Mesodermal cell (in vitro differentiated cells): Measurements from ENCODE around the gene ZMYND19.

Experiments used
- H3K27ac ChIP-seq: 2 replicates; pipeline ENCODE4 v1.7.0; 2013; ENCODE audit warnings: mild to moderate bottlenecking, low read depth, low read length, moderate library complexity; ENCODE audit not compliant: severe bottlenecking
- H3K36me3 ChIP-seq: 2 replicates; pipeline ENCODE4 v1.7.1; 2013; ENCODE audit warnings: mild to moderate bottlenecking, low read length, moderate library complexity; ENCODE audit not compliant: control insufficient read depth, insufficient read depth
- H3K4me1 ChIP-seq: one replicate; pipeline ENCODE4 v1.7.1; 2013; ENCODE audit warnings: mild to moderate bottlenecking, low read length; ENCODE audit not compliant: insufficient read depth, control insufficient read depth, poor library complexity, severe bottlenecking
- H3K4me3 ChIP-seq: 2 replicates; pipeline ENCODE4 v1.7.0; 2013; ENCODE audit warnings: low read length, control low read depth, mild to moderate bottlenecking; ENCODE audit not compliant: insufficient read depth, poor library complexity, severe bottlenecking; ENCODE audit errors: extremely low read depth
- H3K9me3 ChIP-seq: 2 replicates; pipeline ENCODE4 v1.7.1; 2013; ENCODE audit warnings: mild to moderate bottlenecking, low read length, moderate library complexity; ENCODE audit not compliant: control insufficient read depth
- WGBS, 2 experiments: methylation state at CpG; one replicate each; pipeline ENCODE4 v1.1.5; 2013; ENCODE audit warnings: missing lambda C conversion rate in 2 of 2; ENCODE audit not compliant: insufficient coverage in 2 of 2; 5-methylcytosine and 5-hydroxymethylcytosine counted together

The ZMYND19 gene

DNA sequence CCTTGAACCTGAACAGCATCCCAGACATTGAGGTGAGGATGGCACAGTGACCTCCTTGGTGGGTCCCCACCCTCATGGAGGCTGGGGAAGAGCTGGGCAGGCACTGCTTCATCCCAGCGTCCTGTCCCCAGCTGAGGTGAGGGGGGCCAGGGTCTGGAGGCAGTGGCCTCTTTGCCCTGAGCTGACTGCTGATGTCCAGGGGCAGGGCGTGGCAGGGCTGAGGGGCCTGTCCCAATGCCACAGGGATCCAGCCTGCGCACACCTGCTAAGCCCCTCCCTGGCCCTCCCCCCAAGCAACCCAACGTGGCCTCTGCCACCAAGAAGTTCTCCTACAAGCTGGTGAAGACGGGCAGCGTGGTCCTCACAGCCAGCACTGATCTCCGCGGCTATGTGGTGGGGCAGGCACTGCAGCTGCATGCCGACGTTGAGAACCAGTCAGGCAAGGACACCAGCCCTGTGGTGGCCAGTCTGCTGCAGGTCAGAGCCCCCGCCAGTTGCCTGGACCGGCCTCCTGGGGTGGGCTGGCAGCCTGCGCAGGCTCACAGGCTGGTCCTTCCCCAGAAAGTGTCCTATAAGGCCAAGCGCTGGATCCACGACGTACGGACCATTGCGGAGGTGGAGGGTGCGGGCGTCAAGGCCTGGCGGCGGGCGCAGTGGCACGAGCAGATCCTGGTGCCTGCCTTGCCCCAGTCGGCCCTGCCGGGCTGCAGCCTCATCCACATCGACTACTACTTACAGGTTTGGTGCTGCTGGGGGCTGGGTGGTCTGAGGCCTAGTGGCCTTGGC is 23.6 kb upstream of the ZMYND19 start:
- peaks cover 24% of the 10 kb centered on the region for H3K36me3 ChIP-seq
- 96 to 97% methylated on average over 25 to 26 of the region's 27 CpGs for WGBS, 2 experiments
- no peak overlapping the region for H3K4me3 ChIP-seq
- H3K9me3 ChIP-seq: no peaks in the 10 kb centered on the region
- H3K4me1 ChIP-seq: peaks cover 23% of the 10 kb centered on the region
- H3K27ac ChIP-seq: no peak overlapping the region

DNA sequence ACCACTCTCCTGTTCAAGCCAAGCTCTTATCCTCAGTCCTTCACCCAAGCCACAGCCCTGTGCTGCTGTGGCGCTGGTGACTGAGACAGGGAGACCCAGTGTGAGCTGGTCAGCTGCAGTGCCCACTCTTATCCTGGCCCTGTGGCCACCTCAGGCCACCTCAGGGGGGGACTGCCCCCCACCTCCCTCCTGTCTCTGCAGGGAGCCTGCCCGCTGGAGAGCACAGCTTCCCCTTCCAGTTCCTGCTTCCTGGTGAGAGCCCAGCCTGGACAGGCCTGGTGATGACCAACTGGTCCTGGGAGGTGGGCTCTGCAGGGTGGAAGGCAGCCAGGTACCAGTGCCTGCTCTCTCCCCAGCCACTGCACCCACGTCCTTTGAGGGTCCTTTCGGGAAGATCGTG is 22.9 kb upstream of the ZMYND19 start:
- Histone ChIP-seq H3K4me1 (peaks cover 23% of the 10 kb centered on the region), H3K36me3 (peaks cover 24% of the 10 kb centered on the region), H3K9me3 (no peaks in the 10 kb centered on the region), H3K4me3 (no peak overlapping the region), H3K27ac (no peak overlapping the region)
- WGBS, 2 experiments: 90 to 96% methylated on average over 3 to 4 of the region's 5 CpGs

DNA sequence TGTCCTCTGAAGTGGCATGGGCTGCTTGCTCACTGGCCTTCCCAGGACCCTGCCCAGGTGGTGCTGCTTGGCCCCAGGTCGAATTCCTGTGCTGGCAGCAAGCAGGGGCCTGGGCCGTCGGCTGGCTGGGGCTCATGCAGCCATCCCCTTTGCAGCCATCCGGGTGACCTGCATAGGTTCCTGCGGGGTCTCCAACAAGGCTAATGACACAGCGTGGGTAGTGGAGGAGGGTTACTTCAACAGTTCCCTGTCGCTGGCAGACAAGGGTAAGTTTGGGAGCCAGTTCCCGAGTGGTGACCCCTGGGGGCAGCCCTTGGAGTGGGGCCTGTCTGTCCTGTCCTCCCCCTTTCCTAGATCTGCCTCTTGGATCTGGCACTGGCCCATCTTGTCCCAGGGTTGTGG is 22.4 kb upstream of the ZMYND19 start:
- WGBS, 2 experiments: 84 to 90% methylated on average over 8 of the region's 8 CpGs
- Histone ChIP-seq H3K27ac (no peak overlapping the region), H3K9me3 (no peaks in the 10 kb centered on the region), H3K4me3 (no peak overlapping the region), H3K36me3 (peaks cover 24% of the 10 kb centered on the region), H3K4me1 (peaks cover 23% of the 10 kb centered on the region)

DNA sequence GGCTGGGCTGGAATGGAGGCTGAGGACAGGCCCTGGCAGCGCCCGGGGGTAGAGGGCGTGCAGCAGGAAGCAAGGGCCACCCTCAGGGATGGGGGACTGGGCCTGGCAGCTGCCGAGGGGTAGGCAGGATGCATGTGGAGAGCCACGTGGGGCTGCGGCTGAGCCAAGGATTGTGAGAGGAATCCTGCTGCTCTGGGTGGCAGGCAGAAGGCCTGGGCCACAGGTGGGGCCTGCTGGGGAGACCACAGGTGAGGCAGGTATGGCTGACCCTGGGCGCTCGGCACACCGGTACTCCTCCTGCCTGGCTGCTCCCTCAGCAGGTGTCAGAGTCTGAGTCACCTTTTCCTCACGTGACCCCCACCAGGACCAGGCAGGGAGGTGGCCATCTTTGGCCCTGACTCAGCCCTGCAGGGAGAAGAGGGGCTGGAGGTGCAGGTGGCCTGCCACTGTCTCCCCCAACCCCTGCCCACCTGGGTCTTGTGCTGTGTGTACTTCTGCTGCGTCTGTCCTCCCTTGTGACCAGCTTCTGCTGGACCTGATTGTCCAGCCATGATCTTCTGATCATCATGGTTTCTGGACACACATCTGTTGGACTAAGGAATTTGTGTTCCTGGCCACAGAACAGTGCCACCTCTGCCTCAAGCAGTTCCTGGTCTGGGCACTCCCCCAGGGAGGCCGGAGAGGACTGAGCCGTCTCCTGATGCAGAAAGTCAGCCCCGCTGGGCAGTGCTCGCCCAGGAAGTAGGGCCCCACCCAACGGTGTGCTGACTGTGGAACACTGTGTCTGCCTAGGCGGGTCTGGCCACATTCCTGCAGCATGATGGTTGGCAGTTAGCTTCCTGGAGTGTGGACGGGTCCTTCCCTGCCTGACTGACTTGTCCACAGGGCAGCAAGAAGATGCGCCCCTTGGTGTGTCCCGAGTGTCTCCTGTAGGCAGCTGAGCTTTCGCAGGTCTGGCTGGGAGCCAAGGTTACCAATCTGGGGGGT is 21.6 kb upstream of the ZMYND19 start:
- H3K36me3 ChIP-seq: peaks cover 24% of the 10 kb centered on the region
- WGBS, 2 experiments: 87 to 89% methylated on average over 14 to 17 of the region's 21 CpGs
- H3K9me3 ChIP-seq: no peaks in the 10 kb centered on the region
- H3K4me1 ChIP-seq: peaks cover 17% of the 10 kb centered on the region
- H3K27ac ChIP-seq: peak overlapping the region; percentile 10
- H3K4me3 ChIP-seq: no peak overlapping the region

DNA sequence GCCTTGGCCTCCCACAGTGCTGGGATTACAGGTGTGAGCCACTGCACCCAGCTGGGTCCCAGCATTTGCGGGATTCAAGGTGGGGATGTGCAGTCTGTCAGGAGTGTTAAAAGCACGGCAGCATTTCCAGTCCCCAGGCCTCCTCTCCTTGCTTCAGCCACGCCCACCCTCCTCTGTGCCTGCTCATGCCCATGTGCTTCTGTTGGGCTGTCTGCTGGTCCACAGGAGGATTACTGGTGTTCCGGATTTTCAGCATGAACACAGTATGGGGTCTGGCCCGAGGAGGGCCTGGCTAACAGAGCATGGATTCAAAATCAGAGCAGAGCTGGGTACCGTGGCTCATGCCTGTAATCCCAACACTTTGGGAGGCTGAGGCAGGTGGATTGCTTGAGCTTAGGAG is 20.6 kb upstream of the ZMYND19 start:
- whole genome bisulfite sequencing, 2 experiments: 75 to 93% methylated on average over 6 of the region's 6 CpGs
- no peak overlapping the region for H3K27ac ChIP-seq
- H3K4me1 ChIP-seq: peaks cover 17% of the 10 kb centered on the region
- H3K4me3 ChIP-seq: no peak overlapping the region
- peaks cover 24% of the 10 kb centered on the region for H3K36me3 ChIP-seq
- H3K9me3 ChIP-seq: no peaks in the 10 kb centered on the region

DNA sequence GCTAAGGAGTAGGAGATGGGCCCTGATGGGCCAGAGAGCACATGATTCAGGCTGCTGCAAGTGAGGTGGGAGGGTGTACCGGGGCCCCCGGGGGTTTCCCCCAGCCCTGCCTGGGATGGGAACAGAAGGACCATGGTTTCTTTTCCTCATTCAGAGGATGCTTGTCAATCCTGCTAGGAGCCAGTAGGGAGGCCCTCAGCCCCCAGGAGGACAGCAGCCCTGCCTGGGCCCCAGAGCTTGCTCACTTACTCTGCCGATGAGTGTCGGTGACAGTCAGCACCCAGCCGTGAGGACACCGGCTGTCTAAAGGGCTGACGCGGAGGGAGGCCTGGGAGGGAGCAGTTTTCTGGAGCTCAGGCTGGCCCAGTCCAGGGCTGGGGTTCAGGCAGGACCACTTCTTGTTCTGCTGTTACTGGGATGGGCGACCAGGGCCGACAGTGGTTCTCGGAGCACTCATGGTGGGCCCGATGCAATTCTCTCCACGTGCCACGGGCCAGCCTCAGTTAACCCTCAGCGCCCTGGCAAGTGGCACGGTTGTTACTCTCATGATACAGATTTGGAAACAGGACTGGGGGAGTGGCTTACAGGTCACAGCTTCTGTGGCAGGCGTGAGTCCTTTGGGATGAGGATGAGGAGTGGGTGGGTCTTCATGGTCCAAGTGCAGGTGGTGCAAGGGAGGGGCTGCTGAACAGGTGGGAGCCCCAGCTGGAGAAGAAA is 17.0 kb upstream of the ZMYND19 start:
- H3K4me3 ChIP-seq: no peak overlapping the region
- H3K4me1 ChIP-seq: peaks cover 7% of the 10 kb centered on the region
- no peaks in the 10 kb centered on the region for H3K9me3 ChIP-seq
- WGBS, 2 experiments: 84 to 93% methylated on average over 17 of the region's 17 CpGs
- no peak overlapping the region for H3K27ac ChIP-seq
- H3K36me3 ChIP-seq: no peaks in the 10 kb centered on the region

DNA sequence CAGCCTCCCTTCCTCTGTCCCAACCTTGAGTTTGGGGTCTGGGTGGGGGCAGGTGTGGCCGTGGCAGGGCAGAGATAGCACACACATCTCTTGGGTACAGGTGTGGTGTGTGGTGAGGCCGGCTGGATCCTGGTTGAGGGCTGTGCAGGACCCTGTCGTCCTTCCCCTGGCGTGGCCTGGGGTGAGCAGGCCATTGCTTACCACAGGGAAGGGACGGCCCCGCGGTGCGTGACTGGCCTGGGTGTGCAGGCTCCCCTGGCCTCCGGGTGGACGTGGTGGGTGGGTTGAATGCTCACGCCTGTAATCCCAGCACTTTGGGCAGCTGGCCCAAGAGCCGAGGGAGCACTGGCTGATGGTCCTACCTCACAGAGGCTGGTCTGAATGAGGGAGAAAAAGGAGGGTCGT is 16.4 kb upstream of the ZMYND19 start:
- 84 to 88% methylated on average over 10 to 12 of the region's 13 CpGs for WGBS, 2 experiments
- H3K27ac ChIP-seq: no peak overlapping the region

DNA sequence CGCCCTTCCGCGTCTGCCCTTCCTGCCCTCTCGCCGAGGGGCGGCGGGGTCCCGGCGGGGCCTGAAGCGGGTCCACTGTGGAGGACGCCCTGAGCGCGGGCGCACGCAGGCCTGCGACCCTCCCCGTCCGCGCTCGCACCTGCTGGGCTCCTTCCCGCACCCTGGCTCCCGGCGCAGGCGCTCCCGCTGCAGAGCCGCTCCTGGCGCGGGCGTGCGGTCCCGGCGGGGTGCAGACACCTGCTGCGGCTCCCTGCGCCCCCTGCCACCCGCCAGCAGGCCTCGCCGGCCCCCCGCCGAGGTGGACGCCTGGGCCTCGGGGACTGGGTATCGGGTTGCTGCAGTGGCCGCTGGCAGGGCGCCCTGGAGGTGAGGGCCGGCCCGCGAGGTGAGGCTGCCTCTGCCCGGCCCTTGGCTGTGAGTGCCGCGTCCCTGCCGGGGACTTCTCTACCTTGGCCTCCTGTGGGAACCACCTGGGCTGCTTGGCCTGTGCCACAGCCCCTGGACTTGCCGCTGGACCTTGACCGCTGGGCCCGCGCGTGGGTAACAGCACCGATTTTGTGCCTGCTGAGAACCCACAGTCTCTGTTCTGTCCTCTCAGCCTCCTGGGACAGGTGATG is 15.8 kb upstream of the ZMYND19 start:
- Histone ChIP-seq H3K4me1 (no peaks in the 10 kb centered on the region), H3K36me3 (no peaks in the 10 kb centered on the region), H3K9me3 (no peaks in the 10 kb centered on the region), H3K27ac (peak overlapping the region; percentile 36), H3K4me3 (peak overlapping the region; percentile 63)
- WGBS, 2 experiments: 8 to 9% methylated on average over 40 to 43 of the region's 57 CpGs

More for the DNA sequence above, 16.4 kb upstream of the ZMYND19 start:
- Histone ChIP-seq H3K9me3 (no peaks in the 10 kb centered on the region), H3K4me1 (peaks cover 2% of the 10 kb centered on the region), H3K4me3 (peak overlapping the region; percentile 63), H3K36me3 (no peaks in the 10 kb centered on the region)

DNA sequence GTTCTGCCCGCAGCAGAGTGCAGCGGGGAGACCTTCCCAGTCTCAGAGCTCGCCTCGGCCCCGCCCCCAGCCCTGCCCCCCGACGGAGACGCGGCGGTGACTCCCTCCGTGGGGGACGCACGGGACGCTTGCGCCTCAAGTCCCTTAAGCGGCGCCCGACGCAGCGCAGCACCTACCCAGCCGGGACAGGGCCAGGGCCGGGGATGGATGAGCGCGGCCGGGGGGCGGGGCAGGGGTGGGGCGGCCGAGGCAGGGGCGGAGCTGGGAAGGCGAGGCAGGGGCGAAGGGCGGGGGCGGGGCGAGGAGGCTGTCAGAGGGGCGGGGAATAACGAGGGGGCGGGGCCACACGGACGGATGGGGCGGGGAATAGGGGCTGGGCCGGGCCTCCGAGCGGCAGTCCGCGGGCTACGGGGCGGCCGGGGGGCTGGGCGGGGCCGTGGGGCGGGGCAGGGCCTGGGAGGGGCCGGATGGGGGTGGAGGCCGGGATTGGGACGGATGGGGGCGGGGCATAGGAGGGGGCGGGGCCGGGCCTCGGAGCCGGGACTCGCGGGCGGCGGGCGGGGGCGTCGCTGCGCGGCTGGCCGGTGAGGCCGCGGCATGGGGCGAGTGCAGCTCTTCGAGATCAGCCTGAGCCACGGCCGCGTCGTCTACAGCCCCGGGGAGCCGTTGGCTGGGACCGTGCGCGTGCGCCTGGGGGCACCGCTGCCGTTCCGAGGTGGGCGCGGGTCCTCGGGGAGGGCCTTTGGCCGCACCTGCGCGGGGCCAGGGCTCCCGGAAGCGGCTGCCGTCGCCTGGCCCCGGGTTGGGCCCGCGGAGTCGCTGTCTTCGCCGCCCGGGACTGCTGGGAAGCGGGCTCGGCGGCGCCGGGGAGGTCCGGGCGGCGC is 15.1 kb upstream of the ZMYND19 start, which contains the start of gene ARRDC1:
TSS of gene ARRDC1 (plus strand) at position 566 of the 884 bp plus-strand sequence. CDS start at position 598, 32 bp downstream.
- Histone ChIP-seq H3K4me1 (no peaks in the 10 kb centered on the region), H3K27ac (peak within 1 kb of the TSS; percentile 36), H3K4me3 (peak within 1 kb of the TSS; percentile 63), H3K9me3 (no peaks in the 10 kb centered on the region), H3K36me3 (no peaks in the 10 kb centered on the region)
- WGBS, 2 experiments: 0% methylated on average over 50 of the region's 111 CpGs
